HG03457 (cell line): ENCODE data around the gene LHCGR.

Experiments used
- ATAC-seq: cut with Tn5 transposase; IDR thresholded peaks from one replicate; pipeline ENCODE4 v1.9.1; 2021; ENCODE audit warnings: moderate number of reproducible peaks; ENCODE audit not compliant: unreplicated experiment

The LHCGR gene

DNA sequence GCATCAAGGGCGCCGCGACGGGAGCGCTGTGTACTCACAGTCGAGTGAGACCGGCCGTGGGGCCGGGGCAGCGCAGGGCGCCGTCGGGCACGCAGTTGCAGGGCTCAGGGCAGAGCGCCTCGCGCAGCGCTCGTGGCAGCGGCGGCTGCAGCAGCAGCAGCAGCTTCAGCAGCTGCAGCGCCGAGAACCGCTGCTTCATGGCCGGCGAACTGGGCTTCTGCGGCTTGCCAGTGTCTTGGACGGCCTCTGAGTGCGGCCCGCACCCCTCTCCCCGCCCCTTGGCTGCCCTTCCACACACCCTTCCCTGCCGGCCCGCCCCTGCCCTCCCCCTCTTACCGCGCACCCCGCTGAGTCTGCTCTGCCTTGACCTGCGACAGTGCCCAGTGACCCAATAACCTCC, at the start of gene LHCGR:
TSS of gene LHCGR (minus strand) at position 252 of the 400 bp plus-strand sequence. CDS start at position 199, 53 bp downstream.
- no peak for ATAC-seq

DNA sequence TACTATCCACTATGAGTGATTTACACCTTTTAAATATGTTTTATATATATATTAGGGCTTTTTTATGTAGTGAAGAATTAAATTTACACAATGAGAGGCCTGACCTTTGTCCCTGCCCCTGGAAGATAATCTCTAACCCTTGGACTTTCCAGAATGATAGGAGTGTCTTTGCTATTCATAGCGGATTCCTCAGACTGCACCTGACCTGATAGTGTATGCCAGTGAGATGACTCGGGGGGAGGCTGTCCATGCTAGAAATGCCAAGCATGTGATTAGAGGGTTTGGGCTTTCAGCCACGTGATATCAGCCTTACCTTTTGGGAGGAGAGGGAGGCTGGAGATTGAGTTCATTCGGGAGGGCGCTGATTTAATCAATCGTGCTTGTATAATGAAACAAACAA, 44.1 kb upstream of the LHCGR start:
- ATAC-seq = no peak

DNA sequence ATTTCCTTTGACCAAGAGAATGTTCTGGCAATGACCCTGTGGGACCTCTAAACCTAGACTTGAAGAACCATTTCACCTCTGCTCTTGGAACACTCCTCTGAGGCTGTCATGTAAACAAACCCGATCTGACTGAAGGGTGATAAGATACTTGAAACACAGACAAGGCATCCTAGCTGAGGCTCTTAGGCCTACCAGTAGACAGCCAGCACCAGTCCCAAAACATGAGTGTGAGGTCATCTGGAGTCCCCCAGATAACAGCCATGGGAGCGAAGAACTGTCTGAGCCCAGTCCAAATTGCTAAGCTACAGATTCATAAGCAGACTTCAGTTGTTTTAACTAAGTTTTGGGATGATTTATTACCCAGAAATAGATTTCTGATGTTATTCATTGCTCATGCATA, 39.5 kb upstream of the LHCGR start:
- no peak for ATAC-seq

DNA sequence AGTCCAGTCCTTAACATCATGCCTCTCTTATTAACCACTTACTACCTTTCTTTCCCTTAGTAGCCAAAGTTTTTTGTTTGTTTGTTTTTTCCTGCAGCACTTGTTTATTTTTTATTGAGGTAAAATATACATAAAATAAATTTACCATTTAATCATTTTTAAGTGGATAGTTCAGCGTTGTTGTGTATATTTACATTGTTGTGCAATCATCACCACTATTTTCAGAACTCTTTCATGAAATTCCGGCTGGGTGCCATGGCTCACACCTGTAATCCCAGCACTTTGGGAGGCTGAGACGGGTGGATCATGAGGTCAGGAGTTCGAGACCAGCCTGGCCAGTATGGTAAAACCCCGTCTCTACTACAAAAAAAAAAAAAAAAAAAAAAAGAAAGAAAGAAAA, 38.1 kb upstream of the LHCGR start:
- ATAC-seq = no peak

DNA sequence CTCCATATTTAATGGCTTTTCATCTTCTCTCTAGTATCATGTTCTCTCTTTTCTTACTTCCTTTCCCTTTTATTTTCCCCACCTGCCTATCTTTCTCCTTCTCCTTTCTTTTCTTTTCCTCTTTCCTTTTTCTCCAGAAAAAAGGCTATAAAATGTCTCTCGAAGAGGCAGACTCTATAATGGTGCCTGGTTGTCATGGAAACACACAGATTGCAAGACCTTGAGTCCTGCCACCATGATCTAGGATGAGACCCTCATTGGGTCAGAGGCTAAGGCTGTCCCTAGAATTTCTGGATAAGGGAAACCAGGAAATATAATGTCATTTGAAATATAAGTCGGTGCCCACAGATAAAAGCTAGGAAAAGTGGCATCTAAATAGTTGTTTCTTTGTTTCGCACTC, 36.5 kb upstream of the LHCGR start:
- ATAC-seq = no peak

DNA sequence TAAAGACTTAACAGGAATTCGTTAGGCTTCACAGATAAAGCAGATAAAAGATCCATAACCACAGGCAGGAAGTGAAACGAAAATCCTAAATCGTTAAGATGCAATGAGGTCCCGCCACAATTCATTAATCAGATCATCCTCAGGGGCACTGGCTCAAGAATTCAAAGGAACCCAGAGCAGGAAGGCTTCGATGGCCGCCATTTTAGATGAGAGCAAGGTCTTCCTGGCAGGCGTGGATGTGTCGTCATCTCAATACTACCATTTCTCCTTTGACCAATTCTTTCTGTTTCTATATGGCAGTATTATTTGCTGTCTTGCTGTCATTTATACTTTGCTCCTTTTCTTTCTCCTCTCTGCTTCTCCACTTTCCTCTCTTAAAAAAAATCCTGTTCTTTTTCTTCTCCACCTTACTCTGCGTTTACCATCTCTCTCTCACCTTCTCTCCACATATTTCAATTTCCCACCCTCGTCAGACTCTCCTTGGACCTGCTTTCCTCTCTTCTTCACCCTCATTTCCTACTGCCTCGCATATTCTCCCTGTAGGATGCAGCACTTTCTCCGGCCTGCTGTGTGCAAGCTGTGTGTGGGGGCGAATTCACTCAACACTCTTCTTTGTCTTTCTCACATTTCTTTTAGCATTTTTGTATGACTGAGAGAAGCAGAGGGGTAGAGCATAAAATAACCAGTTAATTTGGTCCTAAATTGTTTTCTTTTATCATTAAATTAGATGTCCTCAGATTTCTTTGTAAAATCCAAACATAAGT, 35.1 kb upstream of the LHCGR start:
- no peak for ATAC-seq

DNA sequence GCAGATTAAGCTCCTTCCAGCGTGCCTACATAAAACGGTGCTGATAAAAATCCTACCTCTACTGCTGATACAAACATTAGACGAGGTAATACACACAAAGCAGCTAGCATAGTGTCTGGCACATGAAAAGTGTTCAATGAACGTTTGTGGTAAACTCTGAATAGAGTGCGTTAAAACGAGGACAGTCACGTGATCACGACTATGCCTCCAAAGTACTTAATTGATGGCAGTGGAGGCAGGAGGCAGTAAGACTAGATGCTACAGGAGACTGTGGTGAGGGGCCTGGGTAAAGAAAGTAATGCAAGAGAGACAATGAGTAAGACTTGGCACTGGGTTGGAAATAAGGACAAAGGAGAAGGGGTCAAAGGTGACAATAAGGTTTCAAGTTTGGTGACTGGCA, 32.1 kb upstream of the LHCGR start:
- ATAC-seq = no peak

DNA sequence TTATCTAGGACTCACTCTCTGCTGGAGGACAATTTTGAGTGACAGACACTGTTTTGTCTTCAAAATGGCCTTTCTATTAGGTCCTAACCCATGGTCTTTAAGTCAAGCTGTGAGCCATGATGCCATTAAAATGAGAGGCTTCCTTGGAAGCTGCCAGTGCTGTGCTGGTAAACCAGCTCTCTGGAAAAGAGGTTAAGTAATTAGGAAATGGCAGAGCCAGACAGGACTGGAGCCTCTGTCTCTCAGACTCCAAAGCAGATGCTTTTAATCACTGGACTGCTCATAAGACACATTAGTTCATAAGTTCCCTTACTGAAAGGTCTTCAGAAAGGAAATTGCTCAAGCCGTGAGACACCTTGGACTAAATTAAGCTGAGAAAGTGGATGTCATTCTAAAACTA, 25.8 kb upstream of the LHCGR start:
- ATAC-seq = no peak

DNA sequence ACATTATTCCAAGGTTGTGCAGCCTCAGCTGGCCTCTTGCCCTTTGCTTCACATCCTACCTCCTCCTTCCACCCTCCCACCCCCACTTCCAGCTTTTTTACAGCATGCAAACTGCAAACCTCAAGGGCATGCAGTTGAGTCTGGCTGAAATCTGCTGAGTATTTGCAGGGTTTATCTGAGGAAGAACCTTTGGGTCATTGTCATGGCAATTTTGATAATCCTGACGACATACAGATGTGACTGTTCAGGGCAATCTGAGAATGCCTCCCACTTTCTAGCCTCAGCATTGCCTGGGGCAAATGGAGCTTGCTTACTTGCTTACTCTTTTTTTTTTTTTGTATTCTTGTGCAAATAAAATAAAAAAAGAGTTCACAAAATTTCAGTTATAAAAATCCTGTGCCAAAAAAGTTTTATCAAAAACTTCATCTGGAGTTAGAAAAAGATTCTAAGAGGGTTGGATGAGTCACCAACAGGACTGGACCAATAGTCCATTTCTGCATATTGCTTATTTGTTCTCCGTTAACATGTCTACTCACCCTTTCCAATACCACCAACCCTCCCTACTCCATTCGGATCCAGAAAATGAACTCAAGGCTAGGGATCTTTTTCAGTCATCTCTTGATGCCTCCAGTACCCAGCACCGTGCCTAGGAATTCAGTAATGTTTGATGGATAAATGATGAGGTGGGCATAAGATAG, 23.6 kb upstream of the LHCGR start:
- ATAC-seq = no peak

DNA sequence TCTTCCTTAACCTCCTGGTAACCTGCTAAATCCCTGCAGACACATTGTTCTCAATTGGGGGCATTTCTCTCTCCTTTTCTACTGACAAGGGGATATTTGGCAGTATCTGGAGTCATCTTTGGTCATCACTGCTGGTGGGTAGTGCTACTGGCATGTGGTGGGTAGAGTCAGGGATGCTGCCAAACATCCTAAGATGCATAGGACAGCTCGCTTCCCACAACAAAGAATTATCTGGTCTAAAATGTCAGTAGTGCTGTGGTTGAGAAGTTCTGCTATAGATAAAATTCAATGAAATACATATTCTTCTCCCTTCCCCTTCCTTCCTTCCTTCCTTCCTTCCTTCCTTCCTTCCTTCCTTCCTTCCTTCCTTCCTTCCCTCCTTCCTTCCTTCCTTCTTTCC, 18.7 kb upstream of the LHCGR start:
- ATAC-seq = no peak

DNA sequence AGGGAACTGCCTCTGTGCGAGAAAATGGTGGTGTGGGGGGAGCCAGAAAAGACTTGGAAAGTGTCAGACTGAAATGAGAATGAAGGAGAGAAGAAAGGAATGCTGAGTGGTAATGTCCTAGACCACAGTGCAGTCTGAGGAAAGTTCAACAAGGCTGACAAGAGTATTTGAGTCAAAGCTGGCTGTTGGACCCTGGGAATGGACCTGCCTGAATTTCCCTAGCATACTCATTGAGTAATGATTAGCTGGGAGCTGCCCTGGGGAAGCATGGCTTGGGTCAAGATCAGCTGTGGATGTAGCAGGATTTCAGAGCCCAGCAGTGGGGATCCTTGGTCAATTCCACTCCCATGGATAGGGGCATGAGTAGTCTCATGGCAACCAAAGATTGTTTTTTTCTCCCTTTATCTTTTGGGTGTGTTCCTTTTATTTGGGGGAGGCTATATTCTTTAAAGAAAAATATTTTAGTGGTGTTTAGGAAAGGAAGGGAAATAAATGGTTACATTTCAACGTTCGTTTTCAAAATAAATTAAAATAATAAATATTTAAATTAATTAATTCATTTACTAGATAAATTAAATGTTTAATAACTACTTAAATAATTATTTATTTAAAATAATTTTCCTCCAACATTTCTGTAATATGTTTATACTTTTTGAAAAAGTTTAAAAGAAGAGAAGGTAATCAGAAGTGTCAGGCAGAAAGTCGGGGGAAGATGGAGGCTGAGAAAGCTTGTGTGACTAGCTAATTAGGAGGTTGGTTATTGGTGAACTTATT, 15.9 kb upstream of the LHCGR start:
- ATAC-seq = no peak

DNA sequence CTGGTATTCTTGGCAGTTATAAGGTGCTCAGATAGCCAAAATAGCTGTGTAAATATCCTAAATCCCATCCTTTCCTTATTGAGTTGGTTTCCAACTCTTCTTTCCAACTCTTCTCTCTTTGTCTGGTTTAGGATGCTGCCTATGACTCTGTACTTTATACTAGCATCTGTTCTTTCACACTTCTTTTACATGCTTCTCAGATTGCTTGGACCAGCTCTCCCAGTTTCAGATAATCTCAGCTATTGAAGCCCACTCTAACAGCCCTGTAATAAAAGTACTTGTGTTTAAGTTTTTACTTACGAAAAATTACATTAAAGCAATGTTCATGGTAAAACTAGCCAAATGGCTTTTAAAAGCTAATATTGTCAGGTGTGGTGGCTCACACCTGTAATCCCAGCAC, 14.7 kb upstream of the LHCGR start:
- ATAC-seq = no peak

DNA sequence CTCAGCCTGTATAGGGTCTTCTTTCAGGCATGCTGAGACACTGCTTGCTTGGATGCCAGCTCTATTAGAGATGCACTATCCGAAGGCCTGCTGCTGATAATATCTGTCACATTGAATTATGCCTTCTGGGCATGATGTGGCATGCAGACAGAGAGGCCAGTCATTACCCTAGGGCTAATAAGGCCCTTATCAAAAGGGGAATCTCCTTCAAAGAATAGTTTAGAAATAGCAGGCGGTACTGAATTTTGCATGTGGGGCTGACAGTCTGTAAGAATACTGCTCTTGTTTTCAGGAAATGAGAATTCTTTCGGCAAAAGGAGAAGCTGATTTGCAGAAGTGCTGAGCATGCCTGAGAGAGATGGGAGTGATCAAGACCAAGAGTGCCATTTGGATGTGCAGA, 13.1 kb upstream of the LHCGR start:
- ATAC-seq = no peak

DNA sequence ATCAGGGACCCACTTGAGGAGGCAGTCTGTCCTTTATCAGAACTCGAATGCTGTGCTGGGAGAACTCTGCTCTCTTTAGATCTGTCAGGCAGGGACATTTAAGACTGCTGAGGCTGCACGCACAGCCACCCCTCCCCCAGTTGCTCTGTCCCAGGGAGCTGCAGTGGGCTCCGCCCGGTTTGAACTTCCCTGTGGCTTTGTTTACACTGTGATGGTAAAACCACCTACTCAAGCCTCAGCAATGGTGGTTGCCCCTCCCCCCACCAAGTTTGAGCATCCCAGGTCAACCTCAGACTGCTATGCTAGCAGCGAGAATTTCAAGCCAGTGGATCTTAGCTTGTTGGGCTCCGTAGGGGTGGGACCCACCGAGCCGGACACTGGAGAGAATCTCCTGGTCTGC, 11.8 kb upstream of the LHCGR start:
- no peak for ATAC-seq

DNA sequence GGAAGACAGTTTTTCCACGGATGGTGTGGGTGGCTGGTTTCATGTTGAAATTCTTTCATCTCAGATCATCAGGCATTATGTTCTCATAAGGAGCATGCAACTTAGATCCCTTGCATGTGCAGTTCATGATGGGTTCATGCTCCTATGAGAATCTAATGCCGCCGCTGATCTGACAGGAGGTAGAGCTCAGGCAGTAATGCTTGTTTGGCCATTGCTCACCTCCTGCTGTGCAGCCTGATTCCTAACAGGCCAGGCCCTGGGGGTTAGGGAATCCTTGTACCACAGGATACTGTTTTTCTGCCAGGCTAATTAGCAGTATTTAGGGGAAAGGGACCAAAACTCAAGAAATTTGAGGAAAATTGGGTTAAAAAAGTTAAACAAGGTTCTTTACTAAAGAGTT, 5.3 kb upstream of the LHCGR start:
- no peak for ATAC-seq

DNA sequence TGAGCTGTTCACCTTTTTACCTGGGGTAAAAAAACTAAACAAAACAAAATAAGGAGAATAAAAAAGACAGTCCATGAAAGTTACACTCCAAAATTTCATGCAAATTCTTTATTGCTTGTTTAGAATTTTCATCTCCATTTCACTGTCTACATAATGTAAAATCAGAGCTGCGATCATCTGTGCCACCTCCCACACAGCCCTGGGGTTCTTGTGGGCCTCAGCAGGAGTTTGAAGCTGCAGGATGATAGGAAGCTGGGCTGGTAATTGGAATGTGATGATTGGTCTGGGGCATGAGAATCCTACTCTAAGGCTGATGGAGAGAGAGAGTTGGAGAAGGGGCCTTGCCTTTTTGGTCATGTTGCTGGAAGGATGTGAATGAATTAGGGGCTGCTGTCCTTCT, 4.2 kb upstream of the LHCGR start:
- no peak for ATAC-seq

DNA sequence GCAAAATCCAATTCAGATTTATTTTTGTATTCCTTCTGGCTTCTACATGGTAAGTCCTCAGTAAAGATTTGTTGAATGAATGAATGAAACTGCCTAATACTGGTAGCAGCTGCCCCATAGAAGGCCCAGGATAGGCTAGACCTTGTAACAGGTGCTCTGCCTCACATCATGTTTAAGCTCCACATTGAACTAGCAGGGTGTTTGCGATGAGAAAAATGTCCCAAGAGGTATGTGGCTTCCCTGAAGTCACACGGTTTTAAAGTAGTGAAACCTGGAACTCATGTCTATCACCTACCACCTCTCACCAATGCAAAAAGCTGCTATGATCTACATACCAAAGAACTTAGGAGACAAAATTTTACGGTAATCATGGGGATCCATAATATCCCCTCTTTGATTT, 765 bp upstream of the LHCGR start:
- peak; percentile 56 for ATAC-seq

DNA sequence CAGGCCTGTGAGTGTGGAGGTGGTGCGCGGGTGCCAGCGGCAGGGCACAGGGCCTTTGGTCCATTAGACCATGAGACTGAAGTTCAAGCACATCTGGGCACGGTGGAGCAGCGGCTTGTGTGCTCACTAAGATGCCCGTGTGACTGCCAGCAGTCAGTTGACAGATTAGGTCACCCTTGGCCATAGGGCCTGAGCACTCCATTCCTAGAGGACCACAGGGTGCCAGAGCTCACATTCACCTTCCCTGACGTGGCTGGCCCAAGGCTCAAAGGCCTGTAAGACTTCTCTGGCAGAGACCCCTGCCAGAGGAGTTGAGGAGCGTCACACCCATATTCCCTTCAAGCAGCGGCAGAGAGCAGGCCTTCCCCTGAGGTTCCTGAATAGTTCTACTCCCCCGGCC, 650 bp downstream of the LHCGR start:
- ATAC-seq = no peak

DNA sequence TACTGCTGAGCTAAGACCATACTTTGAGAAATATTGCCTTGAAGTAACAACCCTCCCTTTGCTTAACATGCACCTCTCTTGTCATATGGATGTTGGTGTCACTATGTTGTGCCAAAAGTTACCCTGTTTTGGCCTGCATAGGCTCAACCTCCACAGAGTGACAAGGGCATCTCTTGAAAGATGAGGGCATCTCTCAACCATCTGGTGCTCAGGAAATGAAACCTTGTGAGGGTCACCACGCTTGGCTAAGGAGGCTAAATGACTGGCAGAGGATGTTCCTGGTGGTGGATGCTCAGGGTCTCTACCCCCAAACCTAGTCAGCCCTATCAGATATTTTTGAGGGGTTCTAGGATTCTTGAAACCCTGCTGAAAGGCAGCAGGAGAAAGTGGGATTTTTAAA, 2.3 kb downstream of the LHCGR start:
- no peak for ATAC-seq

DNA sequence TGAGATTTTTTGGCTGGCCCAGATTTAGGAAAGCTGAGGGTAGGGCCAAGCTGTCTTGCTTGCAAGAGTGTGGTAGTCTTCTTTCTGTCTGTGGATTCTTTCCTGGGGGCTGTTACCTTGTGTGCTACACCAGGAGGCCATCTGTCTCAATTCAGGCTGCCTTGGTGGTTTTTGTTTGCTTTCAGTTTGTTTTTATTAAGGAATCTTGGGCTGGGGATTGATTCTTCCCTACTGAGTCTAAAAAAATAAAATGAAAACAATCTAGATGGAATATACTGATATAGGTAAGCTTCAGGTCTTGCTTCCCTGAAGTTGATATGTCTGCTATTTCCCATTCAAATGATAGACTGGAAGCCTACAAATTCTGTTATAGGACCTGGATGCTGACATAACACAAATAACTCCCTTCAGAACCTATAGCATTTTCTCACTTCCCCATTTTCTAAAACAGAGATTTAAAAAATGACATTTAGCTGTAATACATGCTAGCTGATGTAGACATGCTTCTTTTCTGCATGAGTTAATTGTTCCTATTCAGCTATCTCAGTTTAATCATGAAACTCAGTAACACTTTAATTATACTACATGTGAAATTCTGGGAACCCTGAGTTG, 5.3 kb downstream of the LHCGR start:
- no peak for ATAC-seq

DNA sequence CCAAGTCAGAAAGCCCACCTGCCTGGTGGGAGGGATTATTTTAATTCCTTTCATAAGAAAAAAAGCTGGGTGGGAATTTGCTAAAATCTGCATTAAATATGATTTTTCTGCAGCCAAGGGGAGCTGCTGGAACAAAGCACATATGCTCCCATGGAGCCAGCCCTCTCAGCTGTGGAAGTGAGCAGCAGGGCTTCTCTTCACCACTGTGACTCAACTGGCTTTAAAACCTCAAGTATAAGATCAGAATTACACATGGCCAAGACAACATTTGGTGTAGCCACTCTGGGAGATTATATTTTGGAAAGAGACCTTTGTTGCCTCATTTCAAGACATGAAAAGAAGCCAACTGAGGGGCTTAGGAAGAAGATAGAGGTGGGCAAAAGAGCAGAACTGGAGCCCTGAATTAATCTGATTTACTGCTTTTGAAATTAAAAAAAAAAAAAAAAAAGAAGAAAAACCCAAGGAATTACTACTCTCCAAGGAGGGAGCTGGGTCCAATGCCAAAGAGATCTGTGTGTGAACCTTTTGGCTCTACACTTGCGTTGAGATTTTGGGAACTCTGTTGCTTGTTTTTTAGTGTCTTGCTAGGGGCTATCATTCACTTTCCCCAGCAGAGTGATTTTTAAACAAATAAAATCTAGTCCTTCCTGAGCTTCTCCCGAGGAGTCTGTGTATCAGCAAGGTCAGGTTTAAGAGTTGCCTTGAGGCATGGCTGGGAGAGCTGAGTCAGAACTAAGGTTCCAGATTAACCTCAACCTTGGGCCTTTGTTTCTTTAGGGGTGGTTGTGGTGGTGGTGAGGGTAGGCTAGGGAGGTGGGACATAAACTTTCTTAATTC, 6.0 kb downstream of the LHCGR start:
- no peak for ATAC-seq
